GM20000 (cell line): ENCODE results near the gene ALAS1.

Source experiments
- DNase-seq: peaks from one replicate; pipeline ENCODE4 v3.0.0; 2012; ENCODE audit warnings: low spot score
- CTCF ChIP-seq: IDR thresholded peaks from 2 replicates; pipeline ENCODE4 v1.5.1; 2012; ENCODE audit warnings: mild to moderate bottlenecking, control low read depth; ENCODE audit errors: extremely low read depth, missing control alignments

The ALAS1 gene

GRCh38 chr3:52243791-52244628 is 46.0 kb downstream of the ALAS1 start:
- no peak for TF ChIP-seq CTCF
- DNase-seq, result peak; percentile 86

- peak; percentile 87 for DNase-seq
- no peak for TF ChIP-seq CTCF
Observed at GRCh38 chr3:52245322-52246263, 47.6 kb downstream of the ALAS1 start, which contains the start of gene PPM1M. Gene PPM1M, plus strand, starts transcription at chr3:52245759. Its CDS starts 66 bp downstream, at chr3:52245825.

GRCh38 chr3:52246264-52246620 is 48.3 kb downstream of the ALAS1 start:
- no peak for TF ChIP-seq CTCF
- peak; percentile 30 for DNase-seq

GRCh38 chr3:52246728-52247408 is 48.9 kb downstream of the ALAS1 start:
- peak; percentile 13 for DNase-seq
- TF ChIP-seq CTCF, result no peak

- TF ChIP-seq CTCF, result no peak
- peak; percentile 9 for DNase-seq
Observed at GRCh38 chr3:52247409-52248164, 49.6 kb downstream of the ALAS1 start.

GRCh38 chr3:52248165-52248541 is 50.2 kb downstream of the ALAS1 start:
- TF ChIP-seq CTCF, result no peak
- DNase-seq, result no peak
